GM21717 (cell line): ENCODE data around the gene ANP32B.
"Not testable (repeated sequence)": the region's sequence is repeated elsewhere in the genome, so short reads cannot be mapped to it uniquely, and the experiment has no call there.

ENCODE experiments used
- ATAC-seq: cut with Tn5 transposase; IDR thresholded peaks from one replicate; pipeline ENCODE4 v1.9.1; 2021; ENCODE audit warnings: mild to moderate bottlenecking, moderate library complexity; ENCODE audit not compliant: unreplicated experiment

The ANP32B gene

DNA sequence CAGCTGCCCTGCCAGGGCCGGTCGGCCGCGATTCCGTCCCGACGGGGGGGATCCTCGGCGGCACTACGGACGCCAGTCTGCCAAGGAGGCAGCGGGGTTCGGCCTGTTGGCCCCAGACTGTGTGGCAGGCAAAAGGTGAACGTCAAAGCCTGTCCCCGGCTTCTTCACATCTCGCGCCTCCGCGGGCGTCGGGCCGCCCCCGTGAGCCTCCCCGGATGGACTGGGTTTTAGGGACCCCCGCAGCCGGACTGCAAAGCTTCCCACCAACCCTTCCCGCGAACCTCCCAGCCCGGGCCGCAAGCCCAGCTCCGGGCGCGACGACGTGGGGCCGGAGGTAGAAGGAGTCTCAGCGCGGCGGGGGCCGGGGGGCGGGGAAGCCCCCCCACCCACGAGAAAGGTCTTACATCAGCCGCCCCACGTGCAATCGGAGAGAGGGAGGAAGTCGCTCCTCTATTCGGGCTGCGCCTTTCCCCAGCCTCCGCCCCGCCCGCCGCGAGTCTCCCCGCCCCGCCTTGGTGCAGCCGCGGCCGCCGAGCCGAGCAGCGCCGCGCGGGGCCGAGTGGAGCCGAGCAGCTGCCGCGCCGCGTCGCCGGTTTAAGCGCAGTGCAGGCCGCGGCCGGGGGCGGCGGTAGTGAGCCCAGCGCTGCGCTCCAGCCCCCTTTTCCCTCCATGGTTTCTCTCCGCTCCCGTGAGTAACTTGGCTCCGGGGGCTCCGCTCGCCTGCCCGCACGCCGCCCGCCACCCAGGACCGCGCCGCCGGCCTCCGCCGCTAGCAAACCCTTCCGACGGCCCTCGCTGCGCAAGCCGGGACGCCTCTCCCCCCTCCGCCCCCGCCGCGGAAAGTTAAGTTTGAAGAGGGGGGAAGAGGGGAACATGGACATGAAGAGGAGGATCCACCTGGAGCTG lies at the start of gene ANP32B:
Gene ANP32B, plus strand, starts transcription at position 659 of the 906 bp plus-strand sequence. Its CDS starts 215 bp downstream, at position 874.
- ATAC-seq: peak; percentile 68

GRCh38 chr9:97934321-97935115 lies 48.6 kb upstream of the ANP32B start:
- ATAC-seq: no peak

- no peak for ATAC-seq
These were observed 47.9 kb upstream of the ANP32B start for GRCh38 chr9:97935276-97935675.

- no peak for ATAC-seq
These were observed 46.1 kb upstream of the ANP32B start for GRCh38 chr9:97936998-97937397.

GRCh38 chr9:97938081-97938644 lies 45.0 kb upstream of the ANP32B start, which contains the start of gene HEMGN:
HEMGN (minus strand) TSS chr9:97938172; CDS start chr9:97938136, 36 bp downstream.
- ATAC-seq: no peak

- ATAC-seq: no peak
These were observed 42.9 kb upstream of the ANP32B start for GRCh38 chr9:97940233-97940632.

- ATAC-seq: no peak
These were observed 42.4 kb upstream of the ANP32B start for GRCh38 chr9:97940741-97941140.

DNA sequence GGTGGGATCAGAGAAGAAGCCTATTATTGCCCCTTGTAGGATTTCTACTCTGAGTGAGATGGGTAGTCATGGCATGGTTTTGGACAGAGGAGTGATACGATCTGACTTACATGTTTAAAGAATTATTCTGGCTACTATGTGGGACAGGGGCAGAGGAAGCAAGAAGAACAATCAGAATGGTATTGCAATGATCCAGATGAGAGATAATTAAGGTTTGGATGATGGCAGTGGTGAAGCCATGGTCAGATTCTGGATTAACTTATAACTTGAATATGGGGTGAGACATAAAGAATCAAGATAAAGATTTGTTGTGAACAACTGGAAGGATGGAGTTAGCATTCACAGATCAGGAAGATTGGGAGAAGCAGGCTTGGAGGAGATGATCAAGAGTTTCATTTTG lies 41.8 kb upstream of the ANP32B start:
- ATAC-seq: no peak

GRCh38 chr9:97943308-97943855 lies 39.8 kb upstream of the ANP32B start:
- ATAC-seq: no peak

- no peak for ATAC-seq
These were observed 38.5 kb upstream of the ANP32B start for GRCh38 chr9:97944612-97945011.

DNA sequence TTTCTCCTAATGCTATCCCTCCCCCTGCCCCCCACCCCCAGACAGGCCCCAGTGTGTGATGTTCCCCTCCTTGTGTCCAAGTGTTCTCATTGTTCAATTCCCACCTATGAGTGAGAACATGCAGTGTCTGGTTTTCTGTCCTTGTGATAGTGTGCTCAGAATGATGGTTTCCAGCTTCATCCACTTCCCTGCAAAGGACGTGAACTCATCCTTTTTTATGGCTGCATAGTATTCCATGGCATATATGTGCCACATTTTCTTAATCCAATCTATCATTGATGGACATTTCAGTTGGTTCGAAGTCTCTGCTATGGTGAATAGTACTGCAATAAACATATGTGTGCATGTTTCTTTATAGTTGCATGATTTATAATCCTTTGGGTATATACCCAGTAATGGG lies 37.7 kb upstream of the ANP32B start:
- ATAC-seq: not testable (repeated sequence)

DNA sequence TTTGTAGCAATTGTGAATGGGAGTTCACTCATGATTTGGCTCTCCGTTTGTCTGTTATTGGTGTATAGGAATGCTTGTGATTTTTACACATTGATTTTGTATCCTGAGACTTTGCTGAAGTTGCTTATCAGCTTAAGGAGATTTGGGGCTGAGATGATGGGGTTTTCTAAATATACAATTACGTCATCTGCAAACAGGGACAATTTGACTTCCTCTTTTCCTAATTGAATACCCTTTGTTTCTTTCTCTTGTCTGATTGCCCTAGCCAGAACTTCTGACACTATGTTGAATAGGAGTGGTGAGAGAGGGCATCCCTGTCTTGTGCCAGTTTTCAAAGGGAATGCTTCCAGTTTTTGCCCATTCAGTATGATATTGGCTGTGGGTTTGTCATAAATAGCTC lies 36.0 kb upstream of the ANP32B start:
- ATAC-seq: not testable (repeated sequence)

DNA sequence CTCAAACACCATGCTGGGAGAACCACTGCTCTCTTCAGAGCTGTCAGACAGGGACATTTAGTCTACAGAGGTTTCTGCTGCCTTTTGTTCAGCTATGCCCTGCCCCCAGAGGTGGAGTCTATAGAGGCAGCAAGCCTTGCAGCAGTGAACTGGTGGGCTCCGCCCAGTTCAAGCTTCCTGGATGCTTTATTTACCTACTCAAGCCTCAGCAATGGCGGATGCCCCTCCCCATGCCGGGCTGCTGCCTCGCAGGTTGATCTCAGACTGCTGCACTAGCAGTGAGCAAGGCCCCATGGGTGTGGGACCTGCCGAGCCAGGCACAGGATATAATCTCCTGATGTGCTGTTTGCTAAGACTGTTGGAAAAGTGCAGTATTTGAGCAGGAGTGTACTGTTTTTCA lies 32.3 kb upstream of the ANP32B start:
- not testable (repeated sequence) for ATAC-seq

DNA sequence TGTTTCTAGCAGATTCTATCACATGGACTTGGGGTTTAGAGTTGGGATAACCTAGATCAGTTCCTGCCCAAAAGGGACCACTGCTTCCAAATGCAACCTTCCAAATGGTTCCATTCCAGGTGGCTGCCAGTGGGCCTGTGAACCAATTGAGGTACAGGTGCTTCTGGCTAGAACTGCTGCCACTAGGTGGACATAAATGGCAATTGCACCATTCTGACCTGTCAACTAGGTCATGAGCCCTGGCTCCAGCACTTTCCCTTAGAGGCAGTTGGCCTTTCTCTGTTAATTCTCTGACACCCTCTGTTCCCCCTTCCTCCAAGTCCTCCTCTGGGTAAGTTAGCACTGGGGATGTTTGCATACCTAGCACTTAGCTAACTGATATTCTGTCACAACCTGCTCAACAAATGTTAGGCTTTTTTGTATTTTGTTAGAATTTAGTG lies 28.6 kb upstream of the ANP32B start:
- peak; percentile 66 for ATAC-seq

GRCh38 chr9:97956331-97956730 lies 26.8 kb upstream of the ANP32B start:
- no peak for ATAC-seq

GRCh38 chr9:97958812-97959511 lies 24.2 kb upstream of the ANP32B start:
- ATAC-seq: no peak

DNA sequence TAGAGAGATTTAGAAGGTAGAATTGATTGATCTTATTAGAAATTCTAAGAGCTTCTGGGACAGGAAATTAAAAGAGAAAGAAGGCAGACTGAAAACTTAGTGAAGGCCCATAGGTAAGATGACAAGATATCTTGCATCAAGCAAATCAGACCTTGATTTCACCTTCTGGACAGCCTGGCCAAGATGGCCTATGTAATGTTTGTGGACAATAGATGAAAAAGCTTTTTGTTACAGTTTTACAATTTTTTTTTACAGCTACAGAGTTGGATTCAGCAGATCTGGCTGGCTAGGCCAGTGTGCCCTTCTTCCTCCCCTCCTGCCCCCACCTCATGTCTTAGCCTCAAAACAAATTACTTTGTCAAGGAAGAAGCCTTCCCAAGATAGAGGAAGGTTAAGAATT lies 23.6 kb upstream of the ANP32B start:
- no peak for ATAC-seq

DNA sequence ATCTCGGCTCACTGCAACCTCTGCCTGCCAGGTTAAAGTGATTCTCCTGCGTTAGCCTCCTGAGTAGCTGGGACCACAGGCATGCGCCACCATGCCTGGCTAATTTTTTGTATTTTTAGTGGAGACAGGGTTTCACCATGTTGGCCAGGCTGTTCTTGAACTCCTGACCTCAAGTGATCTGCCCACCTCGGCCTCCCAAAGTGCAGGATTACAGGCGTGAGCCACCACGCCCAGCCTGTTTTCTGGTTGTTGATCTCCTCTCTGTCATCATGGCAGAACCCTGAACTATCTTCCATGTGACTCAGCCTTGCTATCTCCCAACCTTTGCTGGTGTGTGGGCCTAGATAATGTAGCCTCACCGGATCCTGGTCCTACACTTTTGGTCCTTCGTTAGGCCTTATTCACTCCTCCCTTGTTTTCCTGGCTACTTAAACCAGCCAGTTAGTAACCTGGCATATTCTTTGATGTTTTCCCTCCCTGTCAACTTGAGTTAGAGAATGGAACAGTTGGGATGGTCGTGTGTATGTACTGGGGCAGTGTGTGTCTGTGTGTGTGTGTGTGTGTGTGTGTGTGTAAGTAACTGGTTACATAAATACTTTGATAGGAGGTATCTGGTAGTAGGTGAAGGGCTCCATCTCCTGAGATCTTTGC lies 22.3 kb upstream of the ANP32B start:
- not testable (repeated sequence) for ATAC-seq

DNA sequence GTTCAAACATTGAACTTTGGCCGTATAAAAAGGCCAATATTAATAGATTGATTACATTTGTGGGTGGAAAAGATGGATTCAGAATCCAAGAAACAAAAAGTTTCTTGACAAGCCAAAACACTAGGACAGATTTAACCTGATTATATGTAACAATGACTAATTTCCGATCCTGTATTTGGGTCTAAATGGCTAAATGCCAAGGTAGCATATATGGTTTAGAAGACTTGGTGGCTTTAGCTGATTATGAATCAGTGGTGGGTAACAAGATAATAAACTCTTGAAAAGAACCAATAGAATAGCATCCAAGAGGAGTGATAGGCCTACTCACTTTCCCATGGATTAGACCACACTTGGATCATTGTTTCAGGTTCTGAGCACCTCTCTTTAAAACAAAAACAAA lies 21.8 kb upstream of the ANP32B start:
- no peak for ATAC-seq

DNA sequence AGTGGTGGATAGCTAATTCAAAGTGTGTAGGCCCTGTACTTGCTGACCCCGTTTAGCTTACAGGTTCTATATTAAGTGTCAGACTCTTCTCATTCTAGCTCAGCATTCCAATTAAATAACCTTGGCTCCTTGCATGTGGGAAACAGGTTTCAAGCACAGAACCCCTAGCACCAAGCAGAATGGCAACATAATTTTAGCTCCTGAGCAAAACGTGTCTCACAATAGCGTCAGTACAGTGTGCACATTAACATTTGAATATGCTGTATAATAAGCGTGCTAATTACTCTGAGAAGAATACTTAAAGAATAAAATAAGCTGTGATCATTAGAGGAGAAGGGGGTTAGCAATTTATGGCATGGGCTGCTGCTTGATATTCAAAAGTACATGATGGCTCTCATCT lies 21.0 kb upstream of the ANP32B start:
- ATAC-seq: no peak
